Measurements from ENCODE around the gene TSPAN12. TPM values are rescaled to one million over a fixed set of nuclear protein-coding genes. Genes with fewer than 3 reads are reported as not detected.

Gene TSPAN12
- total and polyA plus RNA-seq, 2 donors (not counting 1 experiment from before 2014, with no cell fraction given): not detected

DNA sequence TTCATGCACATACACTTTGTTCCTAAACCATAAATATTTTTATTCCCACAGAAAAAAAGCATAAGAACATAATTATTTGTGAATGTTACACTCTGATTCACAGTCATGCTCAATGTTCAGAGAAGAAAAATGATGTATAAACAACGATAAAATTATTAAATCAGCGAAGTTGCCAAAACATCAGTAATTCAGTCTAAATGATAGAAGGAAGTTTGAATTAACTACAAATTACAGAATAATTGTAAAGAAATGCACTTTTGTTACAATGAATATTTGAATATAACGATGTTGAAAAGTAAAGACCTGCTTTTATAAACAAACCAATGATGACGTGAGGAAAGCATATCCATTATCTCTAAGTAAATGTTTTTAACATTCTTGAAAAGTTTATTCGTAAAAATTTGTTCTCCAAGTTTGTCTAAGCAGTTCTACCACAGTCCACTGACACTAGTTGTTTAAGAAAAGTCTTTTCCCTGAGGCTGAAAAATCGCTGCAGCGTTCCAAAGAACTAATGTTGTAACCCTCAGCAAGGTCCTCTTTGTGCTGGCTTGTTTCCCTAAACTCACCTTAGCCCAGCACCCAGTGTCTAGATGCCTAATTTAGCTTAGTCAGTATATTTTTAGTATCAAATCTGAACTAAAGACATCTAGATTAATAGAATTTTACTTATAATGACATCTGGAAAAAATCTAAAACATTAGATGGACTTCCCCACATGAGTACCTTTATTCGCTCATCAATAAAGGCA is 30.4 kb downstream of the TSPAN12 start:
- no peak for ATAC-seq (ENCODE audit: low read depth)
- Histone ChIP-seq H3K4me3 (ENCODE audit: control extremely low read depth in 1 of 5, extremely low read depth in 1 of 5, insufficient read depth in 1 of 5, low read depth in 2 of 5, low read length in 4 of 5) (no peak overlapping the region), H3K9me3 (ENCODE audit: control extremely low read depth in 1 of 3, control insufficient read depth in 2 of 3, insufficient read depth in 1 of 3, low read length in 2 of 3) (no peaks in the 10 kb centered on the region), H3K4me2 (replicated peaks; ENCODE audit: low read depth, low read length, poor library complexity, severe bottlenecking) (no peak overlapping the region), H3K36me3 (replicated peaks in 1 of 2; ENCODE audit: control extremely low read depth in 1 of 2, control insufficient read depth in 1 of 2, extremely low read depth in 1 of 2, insufficient read depth in 2 of 2, low read length in 1 of 2) (no peaks in the 10 kb centered on the region), H3K27ac (ENCODE audit: low read length in 2 of 2) (no peak overlapping the region), H2AFZ (ENCODE audit: insufficient read depth, low read depth, low read length, poor library complexity, severe bottlenecking) (no peak overlapping the region), H3K27me3 (replicated peaks in 1 of 4; ENCODE audit: control extremely low read depth in 1 of 4, control insufficient read depth in 3 of 4, insufficient read depth in 4 of 4, low read length in 3 of 4) (peaks cover 0 to 5% (median 1%) of the 10 kb centered on the region in 4 experiments), H3K79me2 (ENCODE audit: control insufficient read depth, insufficient read depth, low read length) (no peaks in the 10 kb centered on the region), H3K9ac (ENCODE audit: low read length) (no peak overlapping the region), H3K4me1 (ENCODE audit: control insufficient read depth in 2 of 2, insufficient read depth in 2 of 2, low read length in 2 of 2) (no peaks in the 10 kb centered on the region), H4K20me1 (ENCODE audit: control insufficient read depth, insufficient read depth, low read length, poor library complexity, severe bottlenecking) (no peaks in the 10 kb centered on the region)
- DNase-seq: no peak
- TF ChIP-seq, protein P1, sequence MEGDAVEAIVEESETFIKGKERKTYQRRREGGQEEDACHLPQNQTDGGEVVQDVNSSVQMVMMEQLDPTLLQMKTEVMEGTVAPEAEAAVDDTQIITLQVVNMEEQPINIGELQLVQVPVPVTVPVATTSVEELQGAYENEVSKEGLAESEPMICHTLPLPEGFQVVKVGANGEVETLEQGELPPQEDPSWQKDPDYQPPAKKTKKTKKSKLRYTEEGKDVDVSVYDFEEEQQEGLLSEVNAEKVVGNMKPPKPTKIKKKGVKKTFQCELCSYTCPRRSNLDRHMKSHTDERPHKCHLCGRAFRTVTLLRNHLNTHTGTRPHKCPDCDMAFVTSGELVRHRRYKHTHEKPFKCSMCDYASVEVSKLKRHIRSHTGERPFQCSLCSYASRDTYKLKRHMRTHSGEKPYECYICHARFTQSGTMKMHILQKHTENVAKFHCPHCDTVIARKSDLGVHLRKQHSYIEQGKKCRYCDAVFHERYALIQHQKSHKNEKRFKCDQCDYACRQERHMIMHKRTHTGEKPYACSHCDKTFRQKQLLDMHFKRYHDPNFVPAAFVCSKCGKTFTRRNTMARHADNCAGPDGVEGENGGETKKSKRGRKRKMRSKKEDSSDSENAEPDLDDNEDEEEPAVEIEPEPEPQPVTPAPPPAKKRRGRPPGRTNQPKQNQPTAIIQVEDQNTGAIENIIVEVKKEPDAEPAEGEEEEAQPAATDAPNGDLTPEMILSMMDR (IDR thresholded peaks at IDR 0.05): no peak
- TF ChIP-seq EZH2 (IDR thresholded peaks at IDR 0.05; ENCODE audit: borderline replicate concordance, insufficient read depth, low read depth, low read length, poor library complexity, severe bottlenecking): no peak
- Mint-ChIP-seq H3K4me1 (no peaks in the 10 kb centered on the region), H3K4me3 (no peak overlapping the region), H3K27me3 (peaks cover 6% of the 10 kb centered on the region), H3K27ac (no peak overlapping the region), H3K9me3 (ENCODE audit: insufficient read depth) (no peaks in the 10 kb centered on the region)
- POLR2A ChIA-PET: no interaction called here
- WGBS (ENCODE audit: insufficient coverage): no CpG with 5 or more reads among the region's 8 CpGs
- CTCF ChIA-PET: interaction anchor here (0.8 to 1.9 kb wide), 2 partner anchors 21 to 35 kb away, joined by 3 to 6 read pairs; no protein-coding TSS in a partner anchor
- intact Hi-C loops (cut with micrococcal nuclease): no loop called here

DNA sequence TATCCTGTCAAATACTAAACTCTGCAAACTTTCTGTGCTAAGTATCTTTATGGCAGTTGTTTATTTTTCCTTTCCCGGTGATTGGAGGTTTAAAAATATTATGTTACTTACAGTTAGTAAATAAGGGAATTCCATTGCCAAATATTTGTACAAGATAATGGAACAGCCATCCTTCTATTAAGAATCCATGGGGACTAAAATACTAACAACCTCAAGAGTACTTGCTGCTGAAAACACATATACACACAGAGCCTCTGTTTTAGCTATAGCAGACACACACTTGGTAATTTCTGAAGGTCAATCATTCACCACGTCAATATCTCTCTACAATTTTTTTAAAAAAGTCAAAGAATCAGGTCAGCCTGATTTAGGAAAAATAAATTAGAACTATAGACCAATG is 32.4 kb downstream of the TSPAN12 start:
- no CpG with 5 or more reads among the region's 2 CpGs for WGBS (ENCODE audit: insufficient coverage)
- DNase-seq: no peak
- H3K9me3 ChIP-seq (ENCODE audit: control extremely low read depth in 1 of 3, control insufficient read depth in 2 of 3, insufficient read depth in 1 of 3, low read length in 2 of 3): no peaks in the 10 kb centered on the region
- no peaks in the 10 kb centered on the region for H3K4me1 Mint-ChIP-seq
- H3K4me1 ChIP-seq (ENCODE audit: control insufficient read depth in 2 of 2, insufficient read depth in 2 of 2, low read length in 2 of 2): no peaks in the 10 kb centered on the region
- TF ChIP-seq, protein P1 (IDR thresholded peaks at IDR 0.05): no peak
- TF ChIP-seq EZH2 (IDR thresholded peaks at IDR 0.05; ENCODE audit: borderline replicate concordance, insufficient read depth, low read depth, low read length, poor library complexity, severe bottlenecking): no peak
- no peak for ATAC-seq (ENCODE audit: low read depth)
- H3K79me2 ChIP-seq (ENCODE audit: control insufficient read depth, insufficient read depth, low read length): no peaks in the 10 kb centered on the region
- H3K36me3 ChIP-seq (replicated peaks in 1 of 2; ENCODE audit: control extremely low read depth in 1 of 2, control insufficient read depth in 1 of 2, extremely low read depth in 1 of 2, insufficient read depth in 2 of 2, low read length in 1 of 2): no peaks in the 10 kb centered on the region
- peaks cover 15% of the 10 kb centered on the region for H3K27me3 Mint-ChIP-seq
- no peak overlapping the region for H3K4me3 ChIP-seq (ENCODE audit: control extremely low read depth in 1 of 5, extremely low read depth in 1 of 5, insufficient read depth in 1 of 5, low read depth in 2 of 5, low read length in 4 of 5)
- H3K4me2 ChIP-seq (replicated peaks; ENCODE audit: low read depth, low read length, poor library complexity, severe bottlenecking): no peak overlapping the region
- ChIA-PET CTCF (interaction anchor here (1.0 to 1.9 kb wide), 2 partner anchors 19 to 33 kb away, joined by 3 to 6 read pairs; no protein-coding TSS in a partner anchor), POLR2A (no interaction called here)
- intact Hi-C loops (cut with micrococcal nuclease): no loop called here
- no peak overlapping the region for H3K4me3 Mint-ChIP-seq
- peaks cover 0 to 4% (median 1%) of the 10 kb centered on the region in 4 experiments for H3K27me3 ChIP-seq (replicated peaks in 1 of 4; ENCODE audit: control extremely low read depth in 1 of 4, control insufficient read depth in 3 of 4, insufficient read depth in 4 of 4, low read length in 3 of 4)
- H4K20me1 ChIP-seq (ENCODE audit: control insufficient read depth, insufficient read depth, low read length, poor library complexity, severe bottlenecking): no peaks in the 10 kb centered on the region
- H3K9ac ChIP-seq (ENCODE audit: low read length): no peak overlapping the region
- no peak overlapping the region for H3K27ac ChIP-seq (ENCODE audit: low read length in 2 of 2)
- H3K9me3 Mint-ChIP-seq (ENCODE audit: insufficient read depth): no peaks in the 10 kb centered on the region
- no peak overlapping the region for H2AFZ ChIP-seq (ENCODE audit: insufficient read depth, low read depth, low read length, poor library complexity, severe bottlenecking)
- no peak overlapping the region for H3K27ac Mint-ChIP-seq
